K562 (cell line): ENCODE results near the gene BPIFB2. TPM values are rescaled to one million over a fixed set of nuclear protein-coding genes. Genes with fewer than 3 reads are reported as not detected.

ENCODE experiments used
- ATAC-seq: fragments of 200-7000 bp; cut with Tn5 transposase; 3 replicates; pipeline ENCODE4 v1.9.1; 2020; ENCODE audit warnings: moderate library complexity
- BruUV-seq: library from RNA; stranded (reverse); fragments of 400-500 nt; replicated peaks from 2 replicates; lab custom pipeline; 2021; lab: Mats Ljungman, UMichigan
- CTCF ChIA-PET: fragments of 300-600 bp; formaldehyde crosslinking; extraction: SDS; loops from one replicate; lab custom pipeline; 2021; ENCODE audit warnings: low intra/inter-chr PET ratio; lab: Yijun Ruan, JAX
- POLR2A ChIA-PET: fragments of 300-600, 350-650 bp; sonication (Branson Sonifier 250); formaldehyde crosslinking; extraction: SDS; loops from one replicate; lab custom pipeline; 2021; ENCODE audit warnings: antibody characterized with exemption, inconsistent platforms; lab: Yijun Ruan, JAX
- DNase-seq, 4 experiments: peaks; one replicate each; pipeline versions ENCODE4 v3.0.0 to v3.0.0-alpha.2; 2011 to 2018; ENCODE audit warnings: low spot score in 3 of 4, mixed read lengths in 3 of 4; ENCODE audit errors: extremely low read depth in 1 of 4
- FAIRE-seq: peaks from 2 replicates; lab custom pipeline; 2011; peaks lifted over from hg19 to GRCh38; lab: Jason Lieb, UNC
- H2AFZ ChIP-seq: 2 replicates; pipeline ENCODE4 v1.6.0; 2011; ENCODE audit warnings: low read depth, low read length, control low read depth, inconsistent platforms
- H3K27ac ChIP-seq: fragments of 200-600 bp; 3 replicates; pipeline ENCODE4 v1.8.0; 2011; ENCODE audit warnings: low read depth, mild to moderate bottlenecking, control low read depth, inconsistent platforms, low read length, moderate library complexity, mixed read lengths; ENCODE audit errors: extremely low read depth
- H3K27me3 ChIP-seq, 2 experiments: fragments of 300-600 bp in 1 of 2; 2 replicates in 1 of 2; 3 replicates in 1 of 2; pipeline versions ENCODE4 v1.6.0 to v1.8.0; 2011; ENCODE audit warnings: inconsistent platforms in 2 of 2, low read length in 2 of 2, mild to moderate bottlenecking in 1 of 2, mixed read lengths in 1 of 2, moderate library complexity in 1 of 2; ENCODE audit not compliant: control insufficient read depth in 2 of 2, insufficient read depth in 2 of 2
- H3K36me3 ChIP-seq: fragments of 300-600 bp; 3 replicates; pipeline ENCODE4 v1.8.0; 2011; ENCODE audit warnings: mild to moderate bottlenecking, low read length, inconsistent platforms; ENCODE audit not compliant: control insufficient read depth, insufficient read depth
- H3K4me1 ChIP-seq, 2 experiments: fragments of 200-600 bp in 1 of 2; replicated peaks in 1 of 2; 2 replicates in 1 of 2; 3 replicates in 1 of 2; pipeline versions ENCODE4 v1.5.1 to v1.8.0; 2011; ENCODE audit warnings: inconsistent platforms in 2 of 2, low read length in 2 of 2, mild to moderate bottlenecking in 1 of 2, mixed read lengths in 1 of 2, moderate library complexity in 1 of 2; ENCODE audit not compliant: control insufficient read depth in 2 of 2, insufficient read depth in 2 of 2
- H3K4me2 ChIP-seq: 2 replicates; pipeline ENCODE4 v1.6.1; 2011; ENCODE audit warnings: low read length, control low read depth, inconsistent platforms, mixed read lengths; ENCODE audit not compliant: insufficient read depth
- H3K4me3 ChIP-seq: fragments of 200-600 bp; sonication (generic), shearing (Covaris generic); 2 replicates; pipeline ENCODE4 v1.5.1; 2016; ENCODE audit warnings: control low read depth, inconsistent platforms
- H3K79me2 ChIP-seq: fragments of 200-600 bp; 3 replicates; pipeline ENCODE4 v1.8.0; 2011; ENCODE audit warnings: low read length, inconsistent platforms; ENCODE audit not compliant: control insufficient read depth, insufficient read depth
- H3K9ac ChIP-seq, 2 experiments: 2 replicates each; pipeline versions ENCODE4 v1.6.0 to v1.6.1; 2011; ENCODE audit warnings: low read depth in 2 of 2, low read length in 2 of 2, control low read depth in 1 of 2, inconsistent platforms in 1 of 2, mild to moderate bottlenecking in 1 of 2, mixed read lengths in 1 of 2; ENCODE audit not compliant: insufficient read depth in 1 of 2
- H3K9me1 ChIP-seq: one replicate; pipeline ENCODE4 v1.6.0; 2011; ENCODE audit warnings: inconsistent platforms, mild to moderate bottlenecking, low read length, moderate library complexity; ENCODE audit not compliant: control insufficient read depth, insufficient read depth
- H3K9me3 ChIP-seq: replicated peaks from 2 replicates; pipeline ENCODE4 v1.5.1; 2011; ENCODE audit warnings: low read depth, low read length, inconsistent platforms; ENCODE audit not compliant: control insufficient read depth, insufficient read depth
- H4K20me1 ChIP-seq: replicated peaks from 2 replicates; pipeline ENCODE4 v1.6.1; 2011; ENCODE audit warnings: low read length, inconsistent platforms, mixed read lengths; ENCODE audit not compliant: control insufficient read depth, insufficient read depth
- BCL6 ChIP-seq: fragments of 250-450 bp; sonication (Bioruptor Pico); IDR thresholded peaks from 2 replicates; pipeline ENCODE4 v1.4.0; 2020
- CHD4 ChIP-seq: fragments of 200-600 bp; sonication (generic); IDR thresholded peaks from 3 replicates; pipeline ENCODE4 v1.6.1; 2012; ENCODE audit warnings: low read depth, mild to moderate bottlenecking, mixed read lengths, low read length, inconsistent platforms; ENCODE audit not compliant: insufficient read depth, insufficient replicate concordance, poor library complexity, severe bottlenecking
- CTBP1 ChIP-seq: fragments of 450-650 bp; IDR thresholded peaks from 2 replicates; pipeline ENCODE4 v1.6.1; 2016; ENCODE audit warnings: borderline replicate concordance
- IFI16 ChIP-seq: fragments of 250-450 bp; sonication (Bioruptor Pico); IDR thresholded peaks from 2 replicates; pipeline ENCODE4 v2.1.2; 2022; ENCODE audit warnings: mild to moderate bottlenecking, inconsistent platforms
- NR1H2 ChIP-seq: sonication (generic); formaldehyde crosslinking; IDR thresholded peaks from 2 replicates; pipeline ENCODE4 v1.4.0; 2020; ENCODE audit warnings: mild to moderate bottlenecking, missing genetic modification reagents
- PTRF ChIP-seq: fragments of 450-650 bp; IDR thresholded peaks from 2 replicates; pipeline ENCODE4 v1.6.1; 2016; ENCODE audit warnings: mild to moderate bottlenecking, missing genetic modification characterization, missing compliant biosample characterization
- RAD21 ChIP-seq, 2 experiments: fragments of 250-450 bp in 1 of 2; fragments of 450-650 bp in 1 of 2; sonication (Bioruptor Pico) in 1 of 2; formaldehyde crosslinking in 1 of 2; IDR thresholded peaks in 1 of 2; conservative IDR thresholded peaks in 1 of 2; 2 replicates each; pipeline versions ENCODE4 v1.4.0 to v1.8.0; 2020 to 2022; ENCODE audit warnings: mild to moderate bottlenecking in 2 of 2, moderate library complexity in 1 of 2
- SMC3 ChIP-seq: conservative IDR thresholded peaks from 2 replicates; pipeline ENCODE4 v1.6.1; 2011; ENCODE audit warnings: low read depth, low read length, improper control_type of control experiment; ENCODE audit not compliant: insufficient read depth
- SP2 ChIP-seq: IDR thresholded peaks from 2 replicates; pipeline ENCODE4 v1.6.1; 2011; ENCODE audit warnings: mild to moderate bottlenecking, low read depth, low read length, moderate library complexity; ENCODE audit not compliant: poor library complexity, severe bottlenecking; ENCODE audit errors: extremely low read depth
- ZNF445 ChIP-seq: fragments of 250-450 bp; sonication (Bioruptor Pico); IDR thresholded peaks from 2 replicates; pipeline ENCODE4 v1.4.0; 2020; ENCODE audit warnings: low read depth, mild to moderate bottlenecking, moderate library complexity
- ZNF644 ChIP-seq: fragments of 200-800 bp; sonication (Bioruptor generic); IDR thresholded peaks from 2 replicates; pipeline ENCODE4 v1.6.1; 2016; ENCODE audit warnings: low read depth, missing genetic modification characterization, missing compliant biosample characterization
- ZNF699 ChIP-seq: fragments of 250-450 bp; sonication (Bioruptor Pico); IDR thresholded peaks from 2 replicates; pipeline ENCODE4 v1.8.0; 2021; ENCODE audit warnings: mild to moderate bottlenecking, moderate library complexity; ENCODE audit not compliant: insufficient replicate concordance
- ZNF76 ChIP-seq: fragments of 250-450 bp; sonication (Bioruptor Pico); IDR thresholded peaks from 2 replicates; pipeline ENCODE4 v1.4.0; 2020; ENCODE audit warnings: mild to moderate bottlenecking, moderate library complexity, borderline replicate concordance
- WGBS: fragments of 100-300 bp; shearing (Covaris generic); methylation state at CpG from one replicate; pipeline ENCODE4 v1.1.6; 2016; ENCODE audit warnings: low coverage, mixed read lengths; ENCODE audit not compliant: insufficient coverage; ENCODE audit errors: missing lambda C conversion rate; 5-methylcytosine and 5-hydroxymethylcytosine counted together
- in situ Hi-C: fragments of 300-500 bp; cut with MboI; formaldehyde crosslinking; loops from 4 replicates; pipeline ENCODE4 v1.15.0; 2018; ENCODE audit warnings: inconsistent platforms, mixed read lengths
- intact Hi-C: fragments of 100-400 bp; cut with micrococcal nuclease; formaldehyde crosslinking; loops from 2 replicates; pipeline ENCODE4 v1.14.2; 2022
- polyA plus RNA-seq, 8 experiments: library from polyadenylated mRNA; depleted of rRNA in 4 of 8; stranded (reverse) in 5 of 8; unstranded in 3 of 8; fragments of >200 nt; fragmentation: Nextera tagmentation in 2 of 8; fragmentation: Illumina TruSeq in 1 of 8; extraction: Ambion mirVana in 2 of 8; extraction: Trizol in 1 of 8; gene quantifications; 2 replicates each; pipeline versions ENCODE4 v1.2.1 to v1.2.3, GENCODE V29; 2011 to 2014; ENCODE audit warnings: inconsistent platforms in 1 of 8, missing spikeins in 1 of 8
- total RNA-seq, 7 experiments: library from RNA; depleted of rRNA in 6 of 7; stranded (reverse); fragments of >200 nt in 6 of 7; fragmentation: Illumina TruSeq in 2 of 7; extraction: Trizol in 2 of 7; gene quantifications; 2 replicates each; pipeline versions ENCODE4 v1.2.1 to v1.2.3, GENCODE V29; 2011 to 2021; ENCODE audit warnings: low replicate concordance in 1 of 7
- TF ChIP-seq, protein P1 (sequence below): IDR thresholded peaks from 2 replicates; pipeline ENCODE4 v1.6.1; 2011; ENCODE audit warnings: borderline replicate concordance, low read depth, mild to moderate bottlenecking, moderate library complexity, low read length; ENCODE audit not compliant: insufficient read depth, poor library complexity, severe bottlenecking

The BPIFB2 gene
- total and polyA plus RNA-seq, 9 of the 15 experiments (the other 6 are each of a cell fraction or from before 2014, with no cell fraction given), result not detected

DNA sequence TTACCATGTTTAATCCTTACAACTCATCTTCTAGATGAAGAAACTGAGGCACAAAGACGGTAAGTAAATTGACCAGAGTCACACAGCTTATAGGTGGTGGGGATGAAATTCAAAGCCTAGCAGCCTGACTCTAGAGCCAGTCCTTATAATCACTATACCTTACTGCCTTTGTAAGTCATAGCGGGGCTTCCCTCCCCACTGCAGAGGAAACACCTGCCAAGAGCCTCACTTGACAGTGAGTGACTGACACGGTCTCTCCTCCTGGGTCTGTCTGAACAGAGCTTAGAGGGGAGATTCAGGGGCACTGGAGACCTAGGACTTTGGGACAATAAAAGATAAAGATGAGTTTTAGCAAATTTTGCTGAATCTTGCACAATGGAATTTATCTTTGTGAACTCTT lies 16.1 kb upstream of the BPIFB2 start:
- TF ChIP-seq CHD4, result no peak
- TF ChIP-seq CTBP1, result no peak
- no peak for TF ChIP-seq SP2
- no peak for TF ChIP-seq IFI16 (CRISPR knock-in tag)
- no peak for TF ChIP-seq BCL6
- no peak for TF ChIP-seq ZNF445 (CRISPR knock-in tag)
- no peak for TF ChIP-seq PTRF (tag)
- no peak for TF ChIP-seq NR1H2 (CRISPR knock-in tag)
- TF ChIP-seq, protein P1, sequence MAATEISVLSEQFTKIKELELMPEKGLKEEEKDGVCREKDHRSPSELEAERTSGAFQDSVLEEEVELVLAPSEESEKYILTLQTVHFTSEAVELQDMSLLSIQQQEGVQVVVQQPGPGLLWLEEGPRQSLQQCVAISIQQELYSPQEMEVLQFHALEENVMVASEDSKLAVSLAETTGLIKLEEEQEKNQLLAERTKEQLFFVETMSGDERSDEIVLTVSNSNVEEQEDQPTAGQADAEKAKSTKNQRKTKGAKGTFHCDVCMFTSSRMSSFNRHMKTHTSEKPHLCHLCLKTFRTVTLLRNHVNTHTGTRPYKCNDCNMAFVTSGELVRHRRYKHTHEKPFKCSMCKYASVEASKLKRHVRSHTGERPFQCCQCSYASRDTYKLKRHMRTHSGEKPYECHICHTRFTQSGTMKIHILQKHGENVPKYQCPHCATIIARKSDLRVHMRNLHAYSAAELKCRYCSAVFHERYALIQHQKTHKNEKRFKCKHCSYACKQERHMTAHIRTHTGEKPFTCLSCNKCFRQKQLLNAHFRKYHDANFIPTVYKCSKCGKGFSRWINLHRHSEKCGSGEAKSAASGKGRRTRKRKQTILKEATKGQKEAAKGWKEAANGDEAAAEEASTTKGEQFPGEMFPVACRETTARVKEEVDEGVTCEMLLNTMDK, result no peak
- TF ChIP-seq ZNF644 (tag), result no peak
- no peak for TF ChIP-seq ZNF699
- no peak for TF ChIP-seq ZNF76 (CRISPR knock-in tag)
- TF ChIP-seq SMC3, result no peak
- TF ChIP-seq RAD21 (CRISPR knock-in tag; conservative IDR thresholded peaks at IDR 0.05 in 1 of 2, IDR thresholded peaks at IDR 0.05 in 1 of 2), result no peak
- no peak overlapping the region for H3K9ac ChIP-seq
- POLR2A ChIA-PET, result interaction anchor here (0.6 kb wide), 1 partner anchor 133 kb away, joined by 4 read pairs; no protein-coding TSS in a partner anchor
- ATAC-seq, result no peak
- no peaks in the 10 kb centered on the region for H3K79me2 ChIP-seq
- H4K20me1 ChIP-seq, result no peaks in the 10 kb centered on the region
- 0% methylated on average over 3 of the region's 3 CpGs for WGBS
- H3K27me3 ChIP-seq, result peaks cover 4 to 17% of the 10 kb centered on the region in 2 experiments; a peak in 2 of 5 replicates
- H3K4me2 ChIP-seq, result no peak overlapping the region
- intact Hi-C loops, result no loop called here
- in situ Hi-C loops, result no loop called here
- H3K9me3 ChIP-seq, result no peaks in the 10 kb centered on the region
- no peak overlapping the region for H3K4me3 ChIP-seq
- BruUV-seq, result no TSS peak
- CTCF ChIA-PET, result no interaction called here
- H3K36me3 ChIP-seq, result no peaks in the 10 kb centered on the region
- FAIRE-seq, result no peak
- H3K9me1 ChIP-seq, result no peaks in the 10 kb centered on the region
- no peaks in the 10 kb centered on the region; a peak in 1 of 5 replicates for H3K4me1 ChIP-seq
- H3K27ac ChIP-seq, result no peak overlapping the region
- no peak for DNase-seq
- no peak overlapping the region for H2AFZ ChIP-seq
